GM18873 (cell line): ENCODE data around the gene WDFY3.

Experiments
- ATAC-seq: cut with Tn5 transposase; IDR thresholded peaks from one replicate; pipeline ENCODE4 v1.9.1; 2021; ENCODE audit warnings: mild to moderate bottlenecking, moderate library complexity, moderate number of reproducible peaks; ENCODE audit not compliant: unreplicated experiment, low FRiP score

Gene WDFY3

GRCh38 chr4:84913176-84913575, 53.3 kb downstream of the WDFY3 start:
- ATAC-seq: no peak

- ATAC-seq: no peak
Observed at GRCh38 chr4:84912741-84913140, 53.7 kb downstream of the WDFY3 start.

GRCh38 chr4:84908876-84909275, 57.6 kb downstream of the WDFY3 start:
- no peak for ATAC-seq

GRCh38 chr4:84907145-84907544, 59.3 kb downstream of the WDFY3 start:
- ATAC-seq: no peak

- no peak for ATAC-seq
Observed at GRCh38 chr4:84905646-84906045, 60.8 kb downstream of the WDFY3 start.

- no peak for ATAC-seq
Observed at GRCh38 chr4:84901740-84902281, 64.7 kb downstream of the WDFY3 start.

- no peak for ATAC-seq
Observed at GRCh38 chr4:84901173-84901572, 65.3 kb downstream of the WDFY3 start.

GRCh38 chr4:84899616-84900015, 66.9 kb downstream of the WDFY3 start:
- ATAC-seq: no peak

- ATAC-seq: no peak
Observed at GRCh38 chr4:84897516-84897915, 69.0 kb downstream of the WDFY3 start.

- no peak for ATAC-seq
Observed at GRCh38 chr4:84895283-84895682, 71.2 kb downstream of the WDFY3 start.

GRCh38 chr4:84894621-84895020, 71.9 kb downstream of the WDFY3 start:
- ATAC-seq: no peak

GRCh38 chr4:84892950-84893349, 73.5 kb downstream of the WDFY3 start:
- no peak for ATAC-seq

- ATAC-seq: no peak
Observed at GRCh38 chr4:84887824-84888223, 78.7 kb downstream of the WDFY3 start.

- no peak for ATAC-seq
Observed at GRCh38 chr4:84879651-84880200, 86.8 kb downstream of the WDFY3 start.

- no peak for ATAC-seq
Observed at GRCh38 chr4:84878546-84878945, 87.9 kb downstream of the WDFY3 start.

GRCh38 chr4:84878090-84878489, 88.4 kb downstream of the WDFY3 start:
- no peak for ATAC-seq

- ATAC-seq: no peak
Observed at GRCh38 chr4:84877051-84877833, 89.2 kb downstream of the WDFY3 start.

GRCh38 chr4:84875636-84876371, 90.7 kb downstream of the WDFY3 start:
- ATAC-seq: no peak

GRCh38 chr4:84874619-84875018, 91.9 kb downstream of the WDFY3 start:
- ATAC-seq: no peak

GRCh38 chr4:84870398-84871163, 95.9 kb downstream of the WDFY3 start:
- ATAC-seq: no peak

GRCh38 chr4:84866295-84866694, 100.2 kb downstream of the WDFY3 start:
- no peak for ATAC-seq
